ENCODE measurements around the gene SERPIND1.

The SERPIND1 gene

GRCh38 chr22:20771918-20772625, 1.8 kb upstream of the SERPIND1 start:
- DNase-seq (ENCODE audit: low read depth in 2 of 2): no peak

DNA sequence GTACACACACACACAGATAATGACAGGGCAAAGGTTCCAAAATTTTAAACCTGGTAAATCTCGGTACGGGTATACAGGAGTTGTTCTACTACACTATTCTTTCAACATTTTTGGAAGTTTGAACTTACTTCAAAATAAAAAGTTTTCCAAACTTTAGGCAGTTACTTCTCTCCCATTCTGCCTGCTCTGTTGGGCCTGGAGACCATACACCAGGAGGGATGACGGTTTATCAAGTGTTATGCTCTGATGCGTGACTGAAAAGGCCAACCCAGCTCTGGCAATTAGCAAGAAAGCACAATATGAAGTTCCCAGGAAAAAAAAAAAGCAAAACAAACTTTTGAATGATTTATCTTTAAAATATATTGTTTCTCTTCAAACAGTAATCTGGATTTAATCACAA, 969 bp downstream of the SERPIND1 start:
- DNase-seq (ENCODE audit: low read depth in 2 of 2): no peak

- no peak for DNase-seq (ENCODE audit: low read depth in 2 of 2)
These were observed 1.5 kb downstream of the SERPIND1 start for GRCh38 chr22:20775342-20775895.

DNA sequence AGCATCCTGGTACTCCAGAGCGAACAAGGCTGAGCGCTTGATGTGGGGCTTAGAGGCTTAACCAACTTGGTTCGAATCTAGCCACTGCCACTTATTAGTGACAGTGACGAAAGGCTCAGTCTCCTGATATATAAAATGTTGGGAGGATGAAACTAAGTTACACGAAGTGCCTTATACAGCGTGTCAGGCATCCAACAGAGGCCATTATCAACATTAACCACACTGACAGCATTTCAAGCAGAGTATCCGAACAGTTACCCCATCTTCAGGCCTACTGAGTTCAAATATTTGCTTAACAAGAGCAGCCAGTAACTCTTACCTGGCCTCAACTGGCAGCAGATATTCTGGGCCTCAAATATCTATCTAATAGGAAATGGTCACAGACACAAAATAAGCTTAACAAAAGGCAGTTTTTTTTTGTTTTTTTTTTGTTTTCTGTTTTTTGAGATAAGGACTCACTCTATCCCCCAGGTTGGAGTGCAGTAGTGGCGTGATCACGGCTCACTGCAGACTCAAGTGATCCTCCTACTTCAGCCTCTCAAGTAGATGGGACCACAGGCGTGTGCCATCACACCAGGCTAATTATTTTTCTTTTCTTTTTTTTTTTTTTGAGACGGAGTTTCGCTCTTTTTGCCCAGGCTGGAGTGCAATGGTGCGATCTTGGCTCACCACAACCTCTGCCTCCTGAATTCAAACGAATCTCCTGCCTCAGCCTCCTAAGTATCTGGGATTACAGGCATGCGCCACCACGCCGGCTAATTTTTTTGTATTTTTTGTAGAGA, 2.9 kb downstream of the SERPIND1 start:
- DNase-seq (ENCODE audit: low read depth in 2 of 2): no peak

- DNase-seq (ENCODE audit: low read depth in 2 of 2): no peak
These were observed 3.7 kb downstream of the SERPIND1 start for GRCh38 chr22:20777420-20778177.

DNA sequence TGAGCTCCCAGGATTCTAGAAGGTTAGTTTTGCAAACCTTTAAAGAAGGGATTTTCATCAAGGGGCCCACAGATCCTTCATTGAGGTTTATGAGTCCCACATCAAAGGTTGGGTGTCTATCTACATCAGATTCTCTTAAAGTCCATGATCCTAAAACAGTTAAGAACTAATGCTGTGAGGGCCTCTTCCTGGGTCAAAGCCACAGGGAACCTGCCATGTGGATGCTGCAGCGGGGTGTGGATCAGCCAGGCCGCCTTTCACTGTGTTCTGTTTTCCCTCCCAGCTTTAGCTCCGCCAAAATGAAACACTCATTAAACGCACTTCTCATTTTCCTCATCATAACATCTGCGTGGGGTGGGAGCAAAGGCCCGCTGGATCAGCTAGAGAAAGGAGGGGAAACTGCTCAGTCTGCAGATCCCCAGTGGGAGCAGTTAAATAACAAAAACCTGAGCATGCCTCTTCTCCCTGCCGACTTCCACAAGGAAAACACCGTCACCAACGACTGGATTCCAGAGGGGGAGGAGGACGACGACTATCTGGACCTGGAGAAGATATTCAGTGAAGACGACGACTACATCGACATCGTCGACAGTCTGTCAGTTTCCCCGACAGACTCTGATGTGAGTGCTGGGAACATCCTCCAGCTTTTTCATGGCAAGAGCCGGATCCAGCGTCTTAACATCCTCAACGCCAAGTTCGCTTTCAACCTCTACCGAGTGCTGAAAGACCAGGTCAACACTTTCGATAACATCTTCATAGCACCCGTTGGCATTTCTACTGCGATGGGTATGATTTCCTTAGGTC, 5.3 kb downstream of the SERPIND1 start:
- DNase-seq (ENCODE audit: low read depth in 2 of 2): no peak

GRCh38 chr22:20779818-20780158, 5.9 kb downstream of the SERPIND1 start:
- DNase-seq (ENCODE audit: low read depth in 2 of 2): no peak

DNA sequence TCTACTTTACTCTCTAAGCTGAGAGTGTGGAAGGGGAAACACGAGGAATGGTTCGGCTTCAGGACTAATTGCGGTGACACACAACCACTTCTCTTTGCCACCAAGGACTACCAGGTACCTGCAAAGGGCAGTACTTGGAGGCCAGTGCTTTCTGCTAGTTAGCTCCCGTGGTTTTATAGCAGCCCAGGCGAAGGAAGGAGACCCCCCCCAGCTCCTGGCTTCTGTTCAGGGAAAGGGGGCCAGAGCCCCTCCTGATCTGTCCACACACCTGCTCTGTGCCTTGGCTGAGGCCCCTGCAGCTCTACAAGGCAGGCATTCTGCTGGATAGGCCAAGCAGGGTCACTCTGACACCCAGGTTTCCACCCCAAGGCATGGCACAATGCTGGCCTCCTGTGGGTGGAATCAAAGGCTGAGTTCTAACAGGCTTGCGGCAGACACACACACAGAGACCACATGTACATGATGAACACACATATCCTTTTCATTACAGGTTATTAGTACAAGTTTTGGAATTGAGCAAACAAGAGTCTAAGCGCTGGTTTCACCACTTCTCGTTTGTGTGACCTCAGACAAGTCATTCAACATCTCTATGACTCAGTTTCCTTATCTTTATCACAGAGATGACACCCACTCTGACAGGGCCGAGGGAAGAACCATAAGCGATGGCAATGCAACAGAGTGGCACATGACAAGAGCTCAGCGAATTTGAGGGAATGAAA, 7.5 kb downstream of the SERPIND1 start:
- DNase-seq (ENCODE audit: low read depth in 2 of 2): no peak

DNA sequence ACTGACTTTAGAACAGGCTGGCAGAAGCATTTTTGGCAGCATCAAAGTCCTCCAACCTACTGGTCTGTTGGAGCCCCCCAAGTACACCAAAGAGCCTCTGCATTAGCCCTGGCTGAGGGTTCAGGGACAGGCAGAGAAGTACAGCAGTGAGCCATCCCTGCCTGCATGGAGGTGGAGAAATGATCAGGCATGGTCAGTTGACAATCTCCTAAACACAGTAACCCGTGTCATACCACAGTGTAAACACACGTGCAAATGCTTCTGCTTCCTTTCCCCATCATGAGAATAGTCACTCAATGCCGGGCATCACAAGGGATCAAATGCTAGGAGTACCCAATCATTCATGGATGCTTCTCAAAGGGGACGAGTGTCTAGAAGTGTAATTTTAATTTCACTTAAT, 8.2 kb downstream of the SERPIND1 start:
- DNase-seq (ENCODE audit: low read depth in 2 of 2): no peak

DNA sequence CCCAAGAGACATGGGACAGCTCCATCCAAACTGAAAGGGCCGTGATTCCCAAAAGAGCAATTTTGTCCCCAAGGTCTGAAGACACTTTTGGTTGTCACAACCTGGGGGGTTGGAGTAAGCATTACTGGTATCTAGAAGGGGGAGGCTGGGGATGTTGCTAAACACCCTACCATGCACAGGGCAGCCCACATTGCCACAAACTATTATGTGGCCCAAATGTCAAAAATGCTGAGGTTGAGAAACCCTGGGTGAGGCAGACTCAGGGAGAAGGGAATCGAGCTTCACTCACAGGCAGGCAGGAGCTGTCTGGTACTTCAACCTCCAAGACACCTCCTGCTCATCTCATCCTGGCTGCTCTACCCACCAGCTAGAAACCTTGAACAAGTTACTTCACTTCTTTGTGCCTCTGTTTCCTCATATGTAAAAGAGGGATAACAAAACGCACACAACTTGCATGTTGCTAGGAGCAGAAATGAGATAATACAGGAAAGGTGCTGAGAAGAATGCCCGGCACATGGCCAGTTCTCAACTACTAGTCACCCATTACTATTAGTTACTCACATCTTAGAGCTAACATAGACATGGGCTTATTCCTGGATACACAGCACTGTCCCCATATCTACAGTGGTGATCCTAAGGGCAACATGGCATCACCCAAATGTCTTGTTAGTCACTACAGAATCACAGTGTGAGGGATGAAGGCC, 8.8 kb downstream of the SERPIND1 start:
- no peak for DNase-seq (ENCODE audit: low read depth in 2 of 2)

GRCh38 chr22:20783300-20783673, 9.4 kb downstream of the SERPIND1 start:
- no peak for DNase-seq (ENCODE audit: low read depth in 2 of 2)

DNA sequence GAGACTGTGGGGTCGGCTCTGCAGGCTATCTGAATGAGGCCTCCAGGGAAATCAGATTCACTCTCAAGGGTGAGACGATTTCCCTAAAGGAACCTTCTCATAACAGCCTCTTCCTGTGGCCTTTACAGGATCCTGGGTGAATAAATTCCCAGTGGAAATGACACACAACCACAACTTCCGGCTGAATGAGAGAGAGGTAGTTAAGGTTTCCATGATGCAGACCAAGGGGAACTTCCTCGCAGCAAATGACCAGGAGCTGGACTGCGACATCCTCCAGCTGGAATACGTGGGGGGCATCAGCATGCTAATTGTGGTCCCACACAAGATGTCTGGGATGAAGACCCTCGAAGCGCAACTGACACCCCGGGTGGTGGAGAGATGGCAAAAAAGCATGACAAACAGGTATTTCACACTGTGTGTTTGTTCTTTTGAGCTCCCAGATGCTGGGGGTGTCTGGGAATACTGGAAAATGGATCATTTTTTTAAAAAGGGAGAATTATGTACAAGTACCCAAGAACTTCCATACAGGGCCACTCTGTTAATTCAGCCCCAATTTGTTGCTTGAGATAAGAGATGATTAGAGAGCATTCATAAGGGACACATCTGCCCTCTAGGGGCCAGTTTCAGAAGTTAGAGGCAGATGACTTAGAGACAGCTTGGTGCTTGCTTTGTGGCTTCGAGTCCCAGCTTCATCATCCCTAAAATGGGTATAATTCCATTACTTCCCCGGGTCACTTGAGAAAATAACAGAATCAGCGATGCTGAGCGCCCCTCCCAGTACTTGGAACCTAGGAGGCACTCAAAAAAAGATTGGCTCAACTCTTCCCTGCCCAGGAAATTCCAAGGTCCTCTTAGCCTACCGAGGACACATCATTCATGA, 10.2 kb downstream of the SERPIND1 start:
- DNase-seq (ENCODE audit: low read depth in 2 of 2): peak in 1 of 2 donors; percentile 10

- no peak for DNase-seq (ENCODE audit: low read depth in 2 of 2)
These were observed 11.5 kb downstream of the SERPIND1 start for GRCh38 chr22:20785415-20785814.

DNA sequence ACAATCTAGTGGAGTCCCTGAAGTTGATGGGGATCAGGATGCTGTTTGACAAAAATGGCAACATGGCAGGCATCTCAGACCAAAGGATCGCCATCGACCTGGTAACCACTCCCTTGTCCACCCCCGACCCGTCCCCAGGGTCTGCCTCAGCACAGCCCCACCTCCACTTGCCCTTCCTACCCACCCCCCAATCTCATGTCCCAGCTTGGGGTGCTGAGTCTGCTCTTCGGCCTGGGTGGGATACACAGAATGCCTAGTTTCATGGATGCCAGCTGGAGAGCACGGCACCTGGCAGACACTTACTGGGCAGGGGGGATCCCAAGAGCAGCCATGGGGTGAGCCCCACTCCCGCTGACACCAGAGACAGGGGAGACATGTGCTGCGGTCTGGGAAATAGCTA, 12.1 kb downstream of the SERPIND1 start:
- DNase-seq (ENCODE audit: low read depth in 2 of 2): no peak

DNA sequence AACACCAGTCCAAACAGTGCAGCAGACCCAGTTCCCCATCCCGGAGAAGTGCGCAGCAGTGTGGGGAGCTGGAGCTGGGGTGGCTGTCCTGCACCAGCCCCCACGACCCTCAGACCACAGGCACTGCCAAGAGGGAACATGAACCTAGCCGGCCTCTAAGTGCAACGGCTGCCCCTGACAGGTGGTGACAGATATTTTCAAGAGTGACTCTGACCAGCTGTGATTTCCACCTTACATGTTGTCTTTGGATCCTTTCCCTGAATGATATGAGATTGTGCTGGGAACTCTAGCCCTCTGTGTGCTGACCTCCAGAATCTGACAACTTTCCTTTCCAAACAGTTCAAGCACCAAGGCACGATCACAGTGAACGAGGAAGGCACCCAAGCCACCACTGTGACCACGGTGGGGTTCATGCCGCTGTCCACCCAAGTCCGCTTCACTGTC, 12.6 kb downstream of the SERPIND1 start:
- DNase-seq (ENCODE audit: low read depth in 2 of 2): no peak

DNA sequence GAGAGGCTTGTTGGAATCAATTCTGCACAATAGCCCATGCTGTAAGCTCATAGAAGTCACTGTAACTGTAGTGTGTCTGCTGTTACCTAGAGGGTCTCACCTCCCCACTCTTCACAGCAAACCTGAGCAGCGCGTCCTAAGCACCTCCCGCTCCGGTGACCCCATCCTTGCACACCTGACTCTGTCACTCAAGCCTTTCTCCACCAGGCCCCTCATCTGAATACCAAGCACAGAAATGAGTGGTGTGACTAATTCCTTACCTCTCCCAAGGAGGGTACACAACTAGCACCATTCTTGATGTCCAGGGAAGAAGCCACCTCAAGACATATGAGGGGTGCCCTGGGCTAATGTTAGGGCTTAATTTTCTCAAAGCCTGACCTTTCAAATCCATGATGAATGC, 13.3 kb downstream of the SERPIND1 start:
- DNase-seq (ENCODE audit: low read depth in 2 of 2): no peak

GRCh38 chr22:20787746-20788626, 14.1 kb downstream of the SERPIND1 start:
- no peak for DNase-seq (ENCODE audit: low read depth in 2 of 2)

- no peak for DNase-seq (ENCODE audit: low read depth in 2 of 2)
These were observed 14.9 kb downstream of the SERPIND1 start for GRCh38 chr22:20788627-20789344.

Data from stimulated activated CD8-positive, alpha-beta memory T cell treated with anti-CD3 and anti-CD28 coated beads, Interleukin-2, amount 100 ng/mL, for 1 hour (primary cell).